ENCODE results near the gene RFX3.

DNA sequence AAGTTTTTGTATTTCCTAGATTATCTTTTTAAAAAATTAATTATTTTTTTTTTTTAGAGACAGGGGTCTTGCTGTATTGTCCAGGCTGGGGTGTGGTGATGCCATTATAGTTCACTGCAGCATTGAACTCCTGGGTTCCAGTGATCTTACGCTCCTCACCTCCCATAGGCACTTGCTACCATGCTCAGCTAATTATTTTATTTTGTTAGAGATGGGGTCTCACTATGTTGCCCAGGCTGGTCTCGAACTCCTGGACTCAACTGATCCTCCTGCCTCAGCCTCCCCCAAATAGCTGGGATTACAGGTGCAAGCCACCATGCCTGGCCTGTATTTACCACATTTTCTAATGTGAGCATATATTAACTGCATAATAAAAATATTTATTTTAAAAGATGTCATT is 274.5 kb downstream of the RFX3 start:
- TF ChIP-seq, protein P1, sequence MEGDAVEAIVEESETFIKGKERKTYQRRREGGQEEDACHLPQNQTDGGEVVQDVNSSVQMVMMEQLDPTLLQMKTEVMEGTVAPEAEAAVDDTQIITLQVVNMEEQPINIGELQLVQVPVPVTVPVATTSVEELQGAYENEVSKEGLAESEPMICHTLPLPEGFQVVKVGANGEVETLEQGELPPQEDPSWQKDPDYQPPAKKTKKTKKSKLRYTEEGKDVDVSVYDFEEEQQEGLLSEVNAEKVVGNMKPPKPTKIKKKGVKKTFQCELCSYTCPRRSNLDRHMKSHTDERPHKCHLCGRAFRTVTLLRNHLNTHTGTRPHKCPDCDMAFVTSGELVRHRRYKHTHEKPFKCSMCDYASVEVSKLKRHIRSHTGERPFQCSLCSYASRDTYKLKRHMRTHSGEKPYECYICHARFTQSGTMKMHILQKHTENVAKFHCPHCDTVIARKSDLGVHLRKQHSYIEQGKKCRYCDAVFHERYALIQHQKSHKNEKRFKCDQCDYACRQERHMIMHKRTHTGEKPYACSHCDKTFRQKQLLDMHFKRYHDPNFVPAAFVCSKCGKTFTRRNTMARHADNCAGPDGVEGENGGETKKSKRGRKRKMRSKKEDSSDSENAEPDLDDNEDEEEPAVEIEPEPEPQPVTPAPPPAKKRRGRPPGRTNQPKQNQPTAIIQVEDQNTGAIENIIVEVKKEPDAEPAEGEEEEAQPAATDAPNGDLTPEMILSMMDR (conservative IDR thresholded peaks at IDR 0.05; ENCODE audit: low read depth, low read length) = no peak
- no peak for TF ChIP-seq EZH2 (IDR thresholded peaks at IDR 0.05; ENCODE audit: low read length, unreplicated experiment)
- no peak for TF ChIP-seq EZH2phosphoT487 (IDR thresholded peaks at IDR 0.05; ENCODE audit: borderline replicate concordance, low read length)
